HCT116 (cell line): ENCODE measurements around the gene UBXN11. TPM values are rescaled to one million over a fixed set of nuclear protein-coding genes. Genes with fewer than 3 reads are reported as not detected.

Experiments used
- CEBPB ChIP-seq: IDR thresholded peaks from 2 replicates; pipeline ENCODE4 v1.6.1; 2012; ENCODE audit warnings: low read depth
- EGR1 ChIP-seq: IDR thresholded peaks from 2 replicates; pipeline ENCODE4 v1.6.1; 2012; ENCODE audit warnings: low read depth
- ELF1 ChIP-seq: IDR thresholded peaks from 2 replicates; pipeline ENCODE4 v1.6.1; 2012; ENCODE audit warnings: low read depth, borderline replicate concordance
- EZH2 ChIP-seq: fragments of 200-600 bp; sonication (generic); IDR thresholded peaks from 2 replicates; pipeline ENCODE4 v1.6.1; 2017; ENCODE audit warnings: antibody characterized with exemption, mixed run types
- EZH2phosphoT487 ChIP-seq: fragments of 200-600 bp; IDR thresholded peaks from 2 replicates; pipeline ENCODE4 v1.6.1; 2018; ENCODE audit warnings: antibody characterized with exemption, borderline replicate concordance
- FOSL1 ChIP-seq: IDR thresholded peaks from 2 replicates; pipeline ENCODE4 v1.6.1; 2012; ENCODE audit warnings: low read depth
- JUND ChIP-seq: IDR thresholded peaks from 2 replicates; pipeline ENCODE4 v1.6.1; 2012
- POLR2A ChIP-seq: IDR thresholded peaks from 2 replicates; pipeline ENCODE4 v1.7.0; 2011; ENCODE audit warnings: borderline replicate concordance; ENCODE audit not compliant: insufficient read depth, insufficient read length; ENCODE audit errors: extremely low read depth
- POLR2AphosphoS5 ChIP-seq: IDR thresholded peaks from 2 replicates; pipeline ENCODE4 v1.6.1; 2011; ENCODE audit warnings: mild to moderate bottlenecking, low read depth, low read length, moderate library complexity
- TCF7L2 ChIP-seq: IDR thresholded peaks from 2 replicates; pipeline ENCODE4 v1.7.0; 2011; ENCODE audit warnings: borderline replicate concordance, inconsistent platforms; ENCODE audit not compliant: insufficient read depth, insufficient read length; ENCODE audit errors: extremely low read depth
- YY1 ChIP-seq: IDR thresholded peaks from 2 replicates; pipeline ENCODE4 v1.6.1; 2011; ENCODE audit warnings: low read length, low read depth, moderate library complexity, mild to moderate bottlenecking; ENCODE audit not compliant: insufficient replicate concordance; ENCODE audit errors: extremely low read depth
- total RNA-seq: library from RNA; stranded (reverse); gene quantifications from one replicate; pipeline ENCODE4 v1.2.1, GENCODE V29; 2021; ENCODE audit not compliant: unreplicated experiment
- TF ChIP-seq, protein P1 (sequence below): IDR thresholded peaks from 2 replicates; pipeline ENCODE4 v1.6.1; 2012; ENCODE audit warnings: low read depth
- TF ChIP-seq, protein P2 (sequence below): IDR thresholded peaks from 2 replicates; pipeline ENCODE4 v1.6.1; 2012

Gene UBXN11
- total RNA-seq, 1 experiment from 2014 or later = 19.3 TPM

DNA sequence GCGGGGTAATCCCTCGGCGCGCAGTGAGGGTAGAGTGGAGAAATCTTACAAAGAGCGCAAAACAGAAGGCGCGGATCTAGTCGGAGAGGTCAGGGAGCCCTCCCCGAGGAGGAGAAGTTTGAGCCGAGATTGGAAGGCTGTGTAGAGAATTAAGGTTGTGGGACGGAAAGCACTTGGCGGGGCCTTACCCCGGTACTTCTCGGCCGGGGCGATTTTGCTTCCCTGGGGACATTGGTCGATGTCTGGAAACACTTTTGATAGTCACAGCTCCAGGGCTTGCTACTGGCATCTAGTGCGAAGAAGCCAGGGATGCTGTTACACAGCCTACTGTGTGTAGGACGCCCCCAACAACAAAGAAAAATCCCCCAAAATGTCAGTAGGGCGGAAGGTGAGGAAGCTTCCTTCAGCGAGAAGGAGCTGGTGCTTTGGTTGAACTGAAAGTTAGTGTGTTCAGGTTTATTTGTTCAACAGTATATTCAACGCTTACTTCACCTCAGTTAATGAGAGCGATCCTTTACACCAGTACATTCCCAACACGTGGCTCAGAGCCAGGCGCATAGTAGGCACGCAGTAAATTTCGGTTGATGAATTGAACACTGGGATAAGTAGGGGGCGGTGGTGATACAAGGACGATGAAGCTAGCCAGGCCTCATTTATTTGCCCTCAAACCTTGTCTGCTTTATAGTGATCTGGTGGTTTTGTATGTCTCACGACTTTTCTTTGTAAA lies 71.6 kb downstream of the UBXN11 start (continued):
- TF ChIP-seq, protein P1, sequence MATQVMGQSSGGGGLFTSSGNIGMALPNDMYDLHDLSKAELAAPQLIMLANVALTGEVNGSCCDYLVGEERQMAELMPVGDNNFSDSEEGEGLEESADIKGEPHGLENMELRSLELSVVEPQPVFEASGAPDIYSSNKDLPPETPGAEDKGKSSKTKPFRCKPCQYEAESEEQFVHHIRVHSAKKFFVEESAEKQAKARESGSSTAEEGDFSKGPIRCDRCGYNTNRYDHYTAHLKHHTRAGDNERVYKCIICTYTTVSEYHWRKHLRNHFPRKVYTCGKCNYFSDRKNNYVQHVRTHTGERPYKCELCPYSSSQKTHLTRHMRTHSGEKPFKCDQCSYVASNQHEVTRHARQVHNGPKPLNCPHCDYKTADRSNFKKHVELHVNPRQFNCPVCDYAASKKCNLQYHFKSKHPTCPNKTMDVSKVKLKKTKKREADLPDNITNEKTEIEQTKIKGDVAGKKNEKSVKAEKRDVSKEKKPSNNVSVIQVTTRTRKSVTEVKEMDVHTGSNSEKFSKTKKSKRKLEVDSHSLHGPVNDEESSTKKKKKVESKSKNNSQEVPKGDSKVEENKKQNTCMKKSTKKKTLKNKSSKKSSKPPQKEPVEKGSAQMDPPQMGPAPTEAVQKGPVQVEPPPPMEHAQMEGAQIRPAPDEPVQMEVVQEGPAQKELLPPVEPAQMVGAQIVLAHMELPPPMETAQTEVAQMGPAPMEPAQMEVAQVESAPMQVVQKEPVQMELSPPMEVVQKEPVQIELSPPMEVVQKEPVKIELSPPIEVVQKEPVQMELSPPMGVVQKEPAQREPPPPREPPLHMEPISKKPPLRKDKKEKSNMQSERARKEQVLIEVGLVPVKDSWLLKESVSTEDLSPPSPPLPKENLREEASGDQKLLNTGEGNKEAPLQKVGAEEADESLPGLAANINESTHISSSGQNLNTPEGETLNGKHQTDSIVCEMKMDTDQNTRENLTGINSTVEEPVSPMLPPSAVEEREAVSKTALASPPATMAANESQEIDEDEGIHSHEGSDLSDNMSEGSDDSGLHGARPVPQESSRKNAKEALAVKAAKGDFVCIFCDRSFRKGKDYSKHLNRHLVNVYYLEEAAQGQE = no peak
- TF ChIP-seq EZH2 = no peak
- peak; percentile 45; the same call in 1 of the 2 replicates for TF ChIP-seq POLR2AphosphoS5
- no peak for TF ChIP-seq EGR1
- no peak for TF ChIP-seq TCF7L2
- no peak for TF ChIP-seq ELF1
- no peak for TF ChIP-seq CEBPB
- TF ChIP-seq EZH2phosphoT487 = no peak
- no peak for TF ChIP-seq YY1
- TF ChIP-seq POLR2A = no peak
- TF ChIP-seq FOSL1 = no peak
- TF ChIP-seq, protein P2, sequence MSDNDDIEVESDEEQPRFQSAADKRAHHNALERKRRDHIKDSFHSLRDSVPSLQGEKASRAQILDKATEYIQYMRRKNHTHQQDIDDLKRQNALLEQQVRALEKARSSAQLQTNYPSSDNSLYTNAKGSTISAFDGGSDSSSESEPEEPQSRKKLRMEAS = peak; percentile 76
- TF ChIP-seq JUND = no peak
